PC-9 (cell line): ENCODE data around the gene ZCCHC14.

Experiments
- EZH2 ChIP-seq: fragments of 200-600 bp; sonication (generic); IDR thresholded peaks from 2 replicates; pipeline ENCODE4 v1.8.0; 2017; ENCODE audit warnings: antibody characterized with exemption, low read depth
- TF ChIP-seq, protein P1 (sequence below): fragments of 200-600 bp; sonication (generic); conservative IDR thresholded peaks from 2 replicates; pipeline ENCODE4 v1.6.1; 2017; ENCODE audit warnings: mixed run types, antibody characterized with exemption, mild to moderate bottlenecking, moderate library complexity

GRCh38 chr16:87470332-87470731, 22.5 kb downstream of the ZCCHC14 start:
- TF ChIP-seq, protein P1, sequence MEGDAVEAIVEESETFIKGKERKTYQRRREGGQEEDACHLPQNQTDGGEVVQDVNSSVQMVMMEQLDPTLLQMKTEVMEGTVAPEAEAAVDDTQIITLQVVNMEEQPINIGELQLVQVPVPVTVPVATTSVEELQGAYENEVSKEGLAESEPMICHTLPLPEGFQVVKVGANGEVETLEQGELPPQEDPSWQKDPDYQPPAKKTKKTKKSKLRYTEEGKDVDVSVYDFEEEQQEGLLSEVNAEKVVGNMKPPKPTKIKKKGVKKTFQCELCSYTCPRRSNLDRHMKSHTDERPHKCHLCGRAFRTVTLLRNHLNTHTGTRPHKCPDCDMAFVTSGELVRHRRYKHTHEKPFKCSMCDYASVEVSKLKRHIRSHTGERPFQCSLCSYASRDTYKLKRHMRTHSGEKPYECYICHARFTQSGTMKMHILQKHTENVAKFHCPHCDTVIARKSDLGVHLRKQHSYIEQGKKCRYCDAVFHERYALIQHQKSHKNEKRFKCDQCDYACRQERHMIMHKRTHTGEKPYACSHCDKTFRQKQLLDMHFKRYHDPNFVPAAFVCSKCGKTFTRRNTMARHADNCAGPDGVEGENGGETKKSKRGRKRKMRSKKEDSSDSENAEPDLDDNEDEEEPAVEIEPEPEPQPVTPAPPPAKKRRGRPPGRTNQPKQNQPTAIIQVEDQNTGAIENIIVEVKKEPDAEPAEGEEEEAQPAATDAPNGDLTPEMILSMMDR: no peak
- no peak for TF ChIP-seq EZH2
